ENCODE data around the gene KERA. TPM values are rescaled to one million over a fixed set of nuclear protein-coding genes. Genes with fewer than 3 reads are reported as not detected.
A peak's percentile ranks its signal among the peaks of the same experiment; 100 is the strongest.

The KERA gene
- total RNA-seq, 1 donor from 2014 or later: 3.1 TPM

DNA sequence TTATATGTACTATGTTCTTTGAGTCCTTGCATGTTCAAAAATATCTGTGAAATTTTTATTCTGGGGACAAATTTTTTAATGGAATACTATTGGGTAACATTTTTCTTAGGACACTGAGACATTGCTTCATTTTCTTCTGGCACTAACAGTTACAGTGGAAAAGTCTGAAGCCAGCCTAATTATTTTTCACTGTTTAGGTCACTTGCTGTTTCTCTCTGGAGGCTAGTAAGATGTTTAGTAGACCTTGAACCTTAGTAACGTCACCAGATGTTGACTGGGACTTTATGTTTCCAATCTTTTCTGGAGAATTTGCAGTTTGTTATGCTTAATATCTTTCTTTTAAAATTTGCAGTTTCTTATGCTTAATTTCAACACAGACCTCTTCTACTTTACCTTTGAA lies 40.8 kb downstream of the KERA start:
- DNase-seq (ENCODE audit: low spot score): no peak

DNA sequence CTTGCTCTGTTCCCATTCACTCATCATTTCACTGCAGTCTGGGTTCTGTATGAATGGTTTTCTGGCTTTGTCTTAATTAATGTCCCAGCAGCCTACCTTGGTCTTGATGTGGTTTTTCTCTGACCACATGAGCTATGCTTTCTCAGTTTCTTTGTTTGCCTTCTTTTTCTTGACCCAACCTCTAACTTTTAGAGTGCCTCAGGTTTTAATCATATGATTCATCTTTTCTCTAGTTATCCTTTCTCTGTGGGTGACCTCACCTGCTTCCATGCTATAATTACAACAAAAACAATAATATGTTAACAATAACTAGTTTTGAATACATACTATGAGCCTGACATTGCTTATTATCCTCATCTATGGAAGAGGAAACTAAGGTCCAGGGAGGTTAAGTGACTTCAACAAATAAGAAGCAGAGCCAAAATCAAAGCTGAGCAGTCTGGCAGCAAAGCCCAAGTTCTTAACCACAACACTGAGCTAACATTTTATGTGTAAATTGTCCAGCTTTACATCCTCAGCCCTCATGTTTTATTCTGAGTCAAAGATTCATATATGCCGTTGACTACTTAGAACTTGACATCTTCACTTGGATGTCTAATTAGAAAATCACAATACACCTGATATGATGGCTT lies 48.4 kb downstream of the KERA start:
- DNase-seq (ENCODE audit: low spot score): peak; percentile 7

DNA sequence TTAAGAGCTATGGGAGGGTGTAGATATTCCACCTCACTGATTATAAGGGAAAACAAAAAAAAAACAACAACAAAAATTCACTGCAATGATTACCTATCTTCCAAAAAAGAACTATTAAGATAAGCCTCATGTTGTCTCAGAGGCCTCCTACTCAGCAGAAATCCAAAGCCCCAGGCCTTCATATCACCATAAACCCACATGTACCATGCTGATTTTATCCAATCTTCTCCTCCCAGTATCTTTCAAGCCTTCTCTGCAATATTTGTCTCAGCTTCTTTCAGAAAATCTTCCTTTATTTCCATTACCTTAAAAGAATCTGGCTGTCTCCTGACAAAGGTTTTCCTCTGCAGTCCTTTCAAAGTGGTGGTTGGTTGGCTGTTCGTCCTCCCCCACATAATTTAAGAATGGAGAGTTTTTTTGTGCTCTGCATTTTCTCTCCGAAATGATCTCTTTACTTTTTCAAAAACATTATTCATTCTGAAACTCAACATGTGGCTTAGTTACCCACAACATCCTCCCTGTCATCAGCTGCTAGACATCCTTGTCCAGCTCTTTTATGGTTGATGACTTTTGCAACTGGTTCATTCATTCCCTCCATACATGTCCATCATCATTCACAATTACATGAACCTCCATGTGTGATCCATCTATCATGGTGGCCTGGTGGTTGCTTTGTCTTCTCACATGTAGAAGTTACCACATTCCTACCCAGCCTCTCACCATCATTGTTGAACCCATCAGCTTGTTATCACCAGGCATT lies 50.1 kb downstream of the KERA start:
- DNase-seq (ENCODE audit: low spot score): no peak

DNA sequence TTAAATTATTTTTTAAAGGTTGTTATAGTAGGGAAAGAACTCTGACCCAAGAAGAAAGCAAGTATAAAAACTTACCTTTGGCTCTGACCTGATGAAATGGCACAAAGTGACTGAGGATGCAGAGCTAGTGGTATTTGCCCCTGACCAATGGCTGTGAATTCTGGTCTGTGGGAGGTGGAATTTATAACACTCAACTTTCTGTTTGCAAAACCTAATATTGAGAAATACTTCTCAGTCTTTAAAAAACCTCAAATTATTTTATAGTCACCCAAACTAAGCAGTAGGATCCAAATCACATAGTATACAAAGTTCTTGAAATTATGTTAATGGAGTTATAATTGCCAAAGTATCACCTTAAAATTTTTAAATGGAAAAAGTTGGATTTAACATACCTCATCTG lies 53.0 kb downstream of the KERA start, which contains the start of gene EPYC:
Gene EPYC, minus strand, starts transcription at position 101 of the 400 bp plus-strand sequence. CDS start 2,407 bp downstream, outside the sequence.
- DNase-seq (ENCODE audit: low spot score): no peak

DNA sequence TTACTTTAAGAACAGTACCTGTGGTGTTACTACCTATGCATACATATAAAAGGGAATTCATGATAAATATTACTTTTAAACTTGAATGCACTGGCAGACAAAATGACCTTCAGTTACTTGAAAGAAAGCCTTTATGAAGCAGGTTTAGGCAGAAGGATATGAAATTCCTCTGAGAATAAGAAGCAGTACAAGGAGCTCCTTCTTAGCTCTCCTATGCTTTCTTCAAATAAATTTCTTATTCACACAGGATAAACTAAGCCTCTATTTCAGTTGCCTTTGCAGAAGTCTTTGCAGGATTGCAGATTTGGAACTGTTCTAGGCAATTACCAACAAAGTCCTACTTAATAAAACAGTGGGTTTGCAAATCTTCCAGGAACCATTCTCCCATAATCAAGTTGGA lies 54.1 kb downstream of the KERA start:
- DNase-seq (ENCODE audit: low spot score): no peak

DNA sequence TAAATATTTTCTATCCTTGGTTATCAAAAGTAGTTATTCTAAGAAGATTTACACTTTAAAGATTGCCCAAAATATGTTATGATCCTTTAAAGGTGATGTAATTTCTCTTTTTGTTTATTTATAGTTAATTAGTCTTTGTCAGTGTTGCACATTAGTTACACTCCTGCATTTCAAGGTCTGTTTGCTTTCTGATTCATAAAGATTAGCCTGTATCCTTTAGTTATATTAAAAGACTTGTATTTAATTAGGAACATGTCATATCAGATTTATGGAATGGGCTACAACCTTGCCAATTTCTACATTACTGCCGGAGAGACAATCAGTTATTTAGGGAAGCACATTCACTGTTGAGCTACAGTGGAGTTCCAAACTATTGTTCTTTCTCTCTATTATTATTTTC lies 56.5 kb downstream of the KERA start:
- no peak for DNase-seq (ENCODE audit: low spot score)

Other genes with a start within 250 kb of the KERA start
- 1.4 TPM for gene CCER1, start 102.8 kb downstream of the KERA start, total RNA-seq (ENCODE audit: insufficient read depth, low replicate concordance)
- 2.2 TPM for gene EPYC, start 53.1 kb downstream of the KERA start, total RNA-seq (ENCODE audit: insufficient read depth, low replicate concordance)
- gene LUM, start 53.5 kb upstream of the KERA start, total RNA-seq (ENCODE audit: insufficient read depth, low replicate concordance): 4,507 TPM
- gene DCN, start 124.8 kb upstream of the KERA start, total RNA-seq (ENCODE audit: insufficient read depth, low replicate concordance): 3,642 TPM

Measured in umbilical cord (tissue), 2 donors.